ENCODE measurements around the gene ETFA.

Gene ETFA

DNA sequence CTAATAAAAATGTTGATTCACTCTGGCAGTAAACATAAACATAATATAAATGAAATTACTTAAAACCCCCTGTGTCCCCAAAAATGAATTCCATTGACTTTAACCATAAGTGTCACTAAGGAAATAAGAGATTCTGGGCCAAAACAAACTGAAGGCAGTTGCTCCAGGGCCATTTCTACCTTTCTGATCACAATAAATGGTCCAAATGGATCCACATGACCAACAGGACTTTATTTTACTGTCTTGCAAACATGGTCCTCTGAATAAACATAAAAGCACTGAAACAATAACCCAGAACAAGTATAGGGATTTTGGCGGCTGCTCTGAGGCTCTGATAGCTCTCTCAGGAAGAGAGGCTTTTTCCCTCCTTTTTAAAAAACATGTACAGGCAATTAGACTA is 77.3 kb downstream of the ETFA start:
- no peak overlapping the region for H3K4me3 ChIP-seq (ENCODE audit: low read depth, low read length)
- TF ChIP-seq, protein P1, sequence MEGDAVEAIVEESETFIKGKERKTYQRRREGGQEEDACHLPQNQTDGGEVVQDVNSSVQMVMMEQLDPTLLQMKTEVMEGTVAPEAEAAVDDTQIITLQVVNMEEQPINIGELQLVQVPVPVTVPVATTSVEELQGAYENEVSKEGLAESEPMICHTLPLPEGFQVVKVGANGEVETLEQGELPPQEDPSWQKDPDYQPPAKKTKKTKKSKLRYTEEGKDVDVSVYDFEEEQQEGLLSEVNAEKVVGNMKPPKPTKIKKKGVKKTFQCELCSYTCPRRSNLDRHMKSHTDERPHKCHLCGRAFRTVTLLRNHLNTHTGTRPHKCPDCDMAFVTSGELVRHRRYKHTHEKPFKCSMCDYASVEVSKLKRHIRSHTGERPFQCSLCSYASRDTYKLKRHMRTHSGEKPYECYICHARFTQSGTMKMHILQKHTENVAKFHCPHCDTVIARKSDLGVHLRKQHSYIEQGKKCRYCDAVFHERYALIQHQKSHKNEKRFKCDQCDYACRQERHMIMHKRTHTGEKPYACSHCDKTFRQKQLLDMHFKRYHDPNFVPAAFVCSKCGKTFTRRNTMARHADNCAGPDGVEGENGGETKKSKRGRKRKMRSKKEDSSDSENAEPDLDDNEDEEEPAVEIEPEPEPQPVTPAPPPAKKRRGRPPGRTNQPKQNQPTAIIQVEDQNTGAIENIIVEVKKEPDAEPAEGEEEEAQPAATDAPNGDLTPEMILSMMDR (IDR thresholded peaks at IDR 0.05; ENCODE audit: borderline replicate concordance, insufficient read depth, low read depth, low read length) = no peak

DNA sequence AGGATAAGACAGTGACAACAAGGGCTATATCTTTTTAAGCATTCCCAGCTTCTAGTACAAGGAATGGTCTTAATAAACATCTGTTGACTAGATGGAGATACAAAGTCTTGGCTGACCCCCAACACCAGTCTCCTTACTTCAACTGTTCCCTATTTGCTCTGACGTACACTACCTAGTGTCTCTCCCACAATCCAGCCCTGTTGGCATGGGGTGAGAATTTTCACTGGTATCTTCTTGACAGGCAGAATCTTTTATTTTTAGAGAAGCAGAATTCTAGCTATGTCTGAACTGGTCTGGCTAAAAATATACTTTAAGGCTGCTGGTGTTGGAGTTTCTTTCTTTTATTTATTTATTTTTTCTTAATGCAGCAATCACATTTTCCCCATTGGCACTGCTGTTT is 82.0 kb downstream of the ETFA start:
- TF ChIP-seq, protein P1 (IDR thresholded peaks at IDR 0.05; ENCODE audit: borderline replicate concordance, insufficient read depth, low read depth, low read length) = no peak

DNA sequence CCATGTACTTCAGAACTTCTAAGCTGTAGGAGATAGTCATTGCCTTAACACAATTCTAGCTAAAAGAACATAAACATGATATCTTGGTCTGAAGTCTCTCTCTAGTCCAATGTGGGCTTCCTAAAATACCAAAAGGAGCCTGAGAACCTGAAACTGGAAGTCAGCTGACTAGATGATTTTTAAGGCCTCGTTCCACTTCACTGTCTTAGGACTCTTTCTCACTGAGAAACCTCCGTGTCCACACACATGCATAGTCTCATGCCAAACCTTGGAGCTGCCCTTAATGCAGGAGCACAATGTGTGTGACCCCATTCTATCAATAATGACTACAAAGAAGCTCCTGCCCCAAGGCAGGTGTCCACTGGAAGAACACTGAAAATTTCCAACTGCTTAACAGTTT is 87.7 kb downstream of the ETFA start:
- TF ChIP-seq, protein P1 (IDR thresholded peaks at IDR 0.05; ENCODE audit: borderline replicate concordance, insufficient read depth, low read depth, low read length) = no peak

More for the DNA sequence above, 82.0 kb downstream of the ETFA start:
- no peak overlapping the region for H3K4me3 ChIP-seq (ENCODE audit: low read depth, low read length)

DNA sequence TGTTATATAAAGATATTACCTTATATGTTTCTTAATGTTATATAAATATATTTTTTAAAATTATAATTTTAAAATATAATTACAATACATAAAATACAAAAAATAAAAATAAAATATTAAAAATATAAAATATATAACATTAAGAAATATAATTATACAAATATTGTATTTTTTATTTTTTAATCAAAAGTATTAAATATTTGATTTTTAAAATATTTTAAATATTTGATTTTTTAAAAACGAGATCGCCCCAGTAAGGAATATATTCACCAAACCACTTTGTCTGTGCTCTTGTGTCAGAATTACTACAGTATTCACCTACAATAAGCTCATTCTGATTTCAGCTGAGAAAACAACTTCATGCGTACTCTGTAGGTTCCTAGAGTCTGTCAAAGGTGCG is 89.1 kb downstream of the ETFA start:
- TF ChIP-seq, protein P1 (IDR thresholded peaks at IDR 0.05; ENCODE audit: borderline replicate concordance, insufficient read depth, low read depth, low read length) = no peak
- H3K4me3 ChIP-seq (ENCODE audit: low read depth, low read length) = no peak overlapping the region

More for the DNA sequence above, 87.7 kb downstream of the ETFA start:
- H3K4me3 ChIP-seq (ENCODE audit: low read depth, low read length) = no peak overlapping the region

DNA sequence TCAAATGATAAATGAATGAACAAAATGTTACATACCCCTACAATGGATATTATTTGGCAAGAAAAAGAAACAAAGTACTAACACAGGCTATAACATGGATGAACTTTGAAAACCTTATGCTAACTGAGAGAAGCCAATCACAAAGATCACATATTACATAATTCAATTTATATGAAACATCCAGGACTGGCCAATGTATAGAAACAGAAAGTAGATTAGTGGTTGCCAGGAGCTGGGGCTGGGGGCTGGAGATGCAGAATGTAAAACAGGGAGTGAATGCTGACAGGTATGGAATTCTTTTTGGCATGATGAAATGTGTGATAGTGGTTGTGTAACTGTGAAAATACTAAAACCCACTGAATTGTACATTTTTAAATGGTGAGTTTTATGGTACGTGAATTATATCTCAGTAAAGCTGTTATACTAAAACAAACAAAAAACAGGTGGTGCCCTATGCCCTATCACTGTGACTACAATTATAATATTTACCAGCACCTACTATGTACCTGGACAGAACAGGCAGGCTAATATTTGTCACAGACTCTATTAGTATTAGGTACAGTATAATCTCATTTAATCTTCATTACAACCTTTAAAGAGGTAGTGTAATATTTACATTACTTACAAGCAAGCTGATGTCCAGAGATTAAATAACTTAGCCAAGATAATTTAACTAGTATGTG is 90.0 kb downstream of the ETFA start:
- TF ChIP-seq, protein P1 (IDR thresholded peaks at IDR 0.05; ENCODE audit: borderline replicate concordance, insufficient read depth, low read depth, low read length) = no peak
- H3K4me3 ChIP-seq (ENCODE audit: low read depth, low read length) = no peak overlapping the region

DNA sequence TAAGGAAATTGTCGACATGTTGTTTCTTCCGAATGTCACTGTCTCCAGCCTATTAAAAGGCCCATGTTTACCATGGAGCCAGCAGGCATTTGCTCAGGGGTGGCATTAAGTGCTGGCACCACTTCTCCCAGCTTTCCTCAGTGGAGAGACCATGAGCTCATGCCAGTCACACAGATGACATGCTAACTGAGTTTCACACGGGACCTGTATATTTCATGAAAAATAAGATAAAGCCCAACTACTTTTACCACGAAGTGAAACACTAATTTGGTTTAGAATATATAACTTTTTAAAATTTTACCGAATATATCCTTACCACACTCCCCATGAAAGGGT is 93.4 kb downstream of the ETFA start:
- TF ChIP-seq, protein P1 (IDR thresholded peaks at IDR 0.05; ENCODE audit: borderline replicate concordance, insufficient read depth, low read depth, low read length) = no peak
- no peak overlapping the region for H3K4me3 ChIP-seq (ENCODE audit: low read depth, low read length)
